ENCODE measurements around the gene MBD1.
"Not testable (repeated sequence)": the region's sequence is repeated elsewhere in the genome, so short reads cannot be mapped to it uniquely, and the experiment has no call there.

The MBD1 gene

GRCh38 chr18:50281295-50281971 lies at the start of gene MBD1:
TSS of gene MBD1 (minus strand) at chr18:50281523. CDS start at chr18:50279992, 1,531 bp downstream.
- DNase-seq (ENCODE audit: low read depth, low spot score): peak; percentile 98

- no peak for DNase-seq (ENCODE audit: low read depth, low spot score)
These were observed 48.9 kb upstream of the MBD1 start for GRCh38 chr18:50330176-50330575.

- DNase-seq (ENCODE audit: low read depth, low spot score): no peak
These were observed 46.7 kb upstream of the MBD1 start for GRCh38 chr18:50327983-50328382.

DNA sequence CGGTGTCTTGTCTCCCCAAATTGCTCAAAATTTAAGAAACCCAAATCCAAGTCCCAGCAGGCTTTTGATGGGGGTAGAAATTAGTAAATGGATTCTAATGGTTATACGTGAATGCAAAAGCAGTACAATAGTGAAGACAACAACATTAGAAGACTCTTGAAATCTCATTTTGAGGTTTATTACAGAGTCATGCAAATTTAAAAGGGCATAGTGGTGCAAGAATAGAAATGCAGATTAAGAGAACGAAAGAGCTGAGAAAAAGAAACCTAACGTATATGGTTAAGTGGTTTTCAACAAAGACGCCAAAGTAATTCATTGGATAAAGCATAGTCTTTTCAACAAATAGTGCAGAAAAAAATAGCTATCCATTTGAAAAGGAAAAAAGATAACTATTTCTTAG lies 39.4 kb upstream of the MBD1 start:
- no peak for DNase-seq (ENCODE audit: low read depth, low spot score)

DNA sequence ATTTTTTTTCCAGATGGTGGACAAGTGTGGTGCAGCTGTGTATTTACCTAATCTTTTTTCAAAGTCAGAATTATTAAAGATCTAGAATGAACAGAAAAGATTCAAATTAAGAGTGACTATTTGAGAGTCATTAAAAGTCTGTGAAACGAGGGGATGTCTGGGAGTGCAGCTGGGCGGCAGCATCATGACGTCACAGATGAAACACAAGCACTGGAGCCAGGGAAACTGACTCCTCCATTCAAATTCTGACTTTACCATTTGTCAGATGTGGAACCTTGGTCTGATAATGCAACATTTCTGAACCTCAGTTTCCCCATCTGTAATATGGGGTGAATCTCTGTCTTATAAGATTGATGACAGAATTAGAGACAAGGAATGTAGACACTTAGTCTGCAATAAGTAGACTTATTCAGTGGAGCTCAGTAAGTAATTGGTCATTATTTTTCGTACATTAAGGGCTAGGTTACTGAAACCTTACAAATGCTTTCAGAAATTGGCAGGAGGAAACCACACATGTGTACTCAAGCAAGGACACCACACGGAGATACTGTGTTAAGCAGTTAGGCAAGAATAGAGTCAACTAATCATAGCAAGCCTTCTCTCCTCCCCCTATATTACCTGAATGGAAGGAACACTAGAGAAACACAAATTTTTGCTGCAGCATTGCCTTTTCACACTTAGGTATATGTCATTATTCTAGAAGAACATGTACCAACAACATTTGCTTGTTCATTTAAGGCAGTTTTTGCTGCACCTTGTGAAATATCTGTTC lies 34.0 kb upstream of the MBD1 start:
- no peak for DNase-seq (ENCODE audit: low read depth, low spot score)

DNA sequence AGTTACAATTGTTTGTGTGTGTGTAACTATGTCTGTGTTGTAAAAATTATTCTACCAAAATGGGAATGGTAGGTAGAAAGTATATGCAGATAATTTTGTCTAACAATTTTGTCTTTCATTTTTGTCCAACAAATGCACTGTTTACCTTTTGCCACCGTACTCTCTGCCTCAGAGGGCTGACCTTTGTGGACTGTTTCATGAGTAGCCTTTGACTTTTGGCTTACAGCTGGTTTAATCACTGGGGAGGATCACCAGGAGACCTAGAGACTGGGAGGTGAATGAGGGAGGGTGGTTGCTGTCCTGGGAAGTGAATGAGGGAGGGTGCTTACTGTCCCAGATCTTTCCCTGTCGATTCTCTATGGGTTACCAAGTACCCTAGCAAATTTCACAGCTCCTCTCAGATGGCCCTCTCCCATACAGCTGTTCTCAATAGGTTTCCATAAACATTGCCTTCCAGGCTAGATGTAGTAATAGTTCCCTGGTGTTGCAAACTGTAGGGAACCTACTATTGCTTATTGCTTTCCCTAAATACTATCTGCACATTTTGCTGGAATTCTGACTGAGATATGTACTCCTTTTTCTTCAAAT lies 32.6 kb upstream of the MBD1 start:
- DNase-seq (ENCODE audit: low read depth, low spot score): no peak

- no peak for DNase-seq (ENCODE audit: low read depth, low spot score)
These were observed 31.8 kb upstream of the MBD1 start for GRCh38 chr18:50313031-50313607.

DNA sequence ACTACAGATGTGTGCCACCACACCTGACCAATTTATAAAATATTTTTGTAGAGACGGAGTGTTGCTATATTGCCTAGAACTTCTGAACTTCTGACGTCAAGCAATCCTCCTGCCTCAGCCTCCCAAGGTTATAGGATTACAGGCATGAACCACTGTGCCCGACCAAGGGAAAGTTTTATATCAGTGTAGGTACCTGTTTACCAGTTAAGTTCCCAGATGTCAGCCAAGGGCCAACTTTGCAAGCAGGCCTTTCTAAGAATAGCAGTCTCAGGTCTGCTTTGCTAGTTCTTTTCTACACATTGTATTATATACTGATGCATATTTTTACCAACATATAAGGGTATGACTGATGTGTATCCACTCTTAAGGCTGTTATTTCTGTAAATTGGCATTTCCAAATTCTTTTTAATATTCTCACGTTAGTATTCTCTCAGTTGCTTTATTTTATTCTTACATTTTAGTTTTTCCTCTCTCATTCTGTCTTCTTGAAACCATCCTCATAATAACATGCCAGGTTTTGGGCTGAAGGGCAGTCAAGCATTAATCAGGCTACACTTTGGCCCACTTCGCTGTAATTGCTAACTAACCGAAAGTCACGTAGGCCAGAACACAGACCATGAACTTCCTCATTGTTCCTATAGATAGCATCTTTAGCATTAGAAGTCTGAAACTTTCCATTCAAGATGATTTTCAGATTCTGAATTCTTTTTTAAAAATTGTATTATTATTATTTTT lies 31.1 kb upstream of the MBD1 start:
- DNase-seq (ENCODE audit: low read depth, low spot score): no peak

DNA sequence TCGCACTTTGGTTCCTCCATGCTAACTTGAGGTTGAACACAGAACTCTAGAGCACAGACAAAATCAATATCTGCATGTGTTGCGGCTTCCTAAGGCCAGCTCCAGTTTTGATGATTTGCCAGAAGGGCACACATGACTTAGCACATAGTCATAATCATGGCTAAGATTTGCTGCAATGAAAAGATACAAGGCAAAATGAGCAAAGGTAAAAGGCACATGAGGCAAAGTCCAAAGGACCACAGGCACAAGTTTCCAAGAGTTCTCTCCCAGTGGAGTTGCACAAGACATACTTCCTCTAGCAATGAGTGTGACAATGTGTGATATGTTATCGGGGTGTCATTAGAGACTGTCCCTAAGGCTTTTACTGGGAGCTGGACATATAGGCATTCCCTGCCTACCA lies 30.3 kb upstream of the MBD1 start:
- no peak for DNase-seq (ENCODE audit: low read depth, low spot score)

DNA sequence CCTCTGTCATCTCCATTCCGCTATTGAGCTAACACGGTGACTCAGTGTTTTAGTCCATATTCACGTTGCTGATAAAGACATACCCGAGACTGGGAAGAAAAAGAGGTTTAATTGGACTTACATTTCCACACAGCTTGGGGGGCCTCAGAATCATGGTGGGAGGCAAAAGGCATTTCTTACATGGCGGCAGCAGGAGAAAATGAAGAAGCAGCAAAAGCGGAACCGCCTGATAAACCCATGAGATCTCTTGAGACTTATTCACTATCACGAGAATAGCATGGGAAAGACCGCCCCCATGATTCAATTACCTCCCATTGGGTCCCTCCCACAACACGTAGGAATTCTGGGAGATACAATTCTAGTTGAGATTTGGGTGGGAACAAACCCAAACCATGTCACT lies 28.8 kb upstream of the MBD1 start:
- no peak for DNase-seq (ENCODE audit: low read depth, low spot score)

- not testable (repeated sequence) for DNase-seq (ENCODE audit: low read depth, low spot score)
These were observed 27.5 kb upstream of the MBD1 start for GRCh38 chr18:50308851-50309250.

DNA sequence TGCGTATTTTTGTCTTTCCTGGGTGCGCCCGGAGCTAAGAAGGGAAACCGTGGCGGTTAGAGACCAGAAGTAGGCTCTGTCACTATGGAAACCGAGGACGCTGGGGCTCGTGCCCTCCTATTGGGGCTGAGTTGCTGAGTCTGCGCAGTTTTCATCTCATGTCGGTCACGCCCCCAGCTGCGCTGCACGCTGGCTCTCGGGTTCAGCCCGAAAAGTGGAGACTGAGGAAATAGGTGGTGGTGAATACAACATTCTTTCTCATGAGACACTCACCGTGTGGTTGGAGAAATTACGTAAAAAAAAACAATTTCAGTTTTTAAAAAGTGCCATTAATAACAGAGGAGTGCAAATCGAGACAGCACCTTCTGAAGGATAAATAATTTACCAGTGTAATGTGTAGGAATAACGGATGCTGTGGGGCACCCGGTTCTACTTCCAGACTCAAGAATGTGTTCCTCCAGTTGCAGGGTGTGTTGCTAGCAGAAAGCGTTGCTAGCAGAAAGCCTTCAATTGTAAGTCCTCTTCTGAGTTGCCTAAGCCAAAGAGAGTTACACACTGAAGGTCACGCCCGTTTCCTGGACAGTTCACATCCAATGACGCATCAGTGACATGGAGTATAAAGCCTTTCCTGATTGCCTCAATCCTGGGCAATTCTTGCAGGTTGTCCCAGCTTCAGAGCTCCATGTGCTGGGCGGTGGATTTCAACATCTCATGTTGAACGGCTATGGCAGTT lies 26.6 kb upstream of the MBD1 start:
- DNase-seq (ENCODE audit: low read depth, low spot score): peak; percentile 91

DNA sequence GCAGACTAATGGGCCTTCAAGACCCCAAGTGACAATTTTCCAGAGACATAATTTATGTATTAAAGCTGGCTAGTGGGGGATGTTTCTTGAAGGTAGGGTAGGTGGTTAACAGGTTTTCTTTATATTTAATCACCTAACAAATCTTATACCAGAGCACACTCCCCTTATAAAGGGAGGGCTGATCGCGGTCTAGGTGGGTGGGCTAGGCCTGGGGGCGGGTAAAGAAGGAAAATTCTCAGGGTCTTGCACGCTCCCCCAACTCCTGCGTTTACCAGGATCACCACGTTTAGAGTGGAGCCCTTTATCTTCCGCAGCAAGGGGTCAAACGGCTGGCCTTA lies 26.0 kb upstream of the MBD1 start:
- DNase-seq (ENCODE audit: low read depth, low spot score): no peak

DNA sequence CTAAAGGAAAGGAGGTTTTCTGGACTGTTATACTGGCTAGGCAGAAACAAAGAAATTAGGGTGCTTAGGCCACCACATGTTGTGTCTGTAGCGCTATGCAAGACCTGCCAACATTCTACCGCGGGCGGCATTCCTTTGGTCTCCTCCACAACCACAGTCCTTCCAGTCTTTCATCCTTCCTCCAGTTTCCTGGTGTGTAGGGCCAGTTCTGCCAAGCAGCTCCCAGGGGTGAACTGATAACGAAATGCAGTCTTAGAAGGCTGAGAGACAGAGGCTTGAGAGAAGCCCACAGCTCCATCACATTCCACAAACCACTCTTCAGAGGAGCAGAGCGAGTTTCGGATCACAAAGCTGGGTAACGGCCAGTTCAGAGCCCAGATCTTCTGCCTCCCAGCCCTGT lies 25.6 kb upstream of the MBD1 start:
- peak; percentile 29 for DNase-seq (ENCODE audit: low read depth, low spot score)

GRCh38 chr18:50301074-50301473 lies 19.8 kb upstream of the MBD1 start:
- DNase-seq (ENCODE audit: low read depth, low spot score): no peak

DNA sequence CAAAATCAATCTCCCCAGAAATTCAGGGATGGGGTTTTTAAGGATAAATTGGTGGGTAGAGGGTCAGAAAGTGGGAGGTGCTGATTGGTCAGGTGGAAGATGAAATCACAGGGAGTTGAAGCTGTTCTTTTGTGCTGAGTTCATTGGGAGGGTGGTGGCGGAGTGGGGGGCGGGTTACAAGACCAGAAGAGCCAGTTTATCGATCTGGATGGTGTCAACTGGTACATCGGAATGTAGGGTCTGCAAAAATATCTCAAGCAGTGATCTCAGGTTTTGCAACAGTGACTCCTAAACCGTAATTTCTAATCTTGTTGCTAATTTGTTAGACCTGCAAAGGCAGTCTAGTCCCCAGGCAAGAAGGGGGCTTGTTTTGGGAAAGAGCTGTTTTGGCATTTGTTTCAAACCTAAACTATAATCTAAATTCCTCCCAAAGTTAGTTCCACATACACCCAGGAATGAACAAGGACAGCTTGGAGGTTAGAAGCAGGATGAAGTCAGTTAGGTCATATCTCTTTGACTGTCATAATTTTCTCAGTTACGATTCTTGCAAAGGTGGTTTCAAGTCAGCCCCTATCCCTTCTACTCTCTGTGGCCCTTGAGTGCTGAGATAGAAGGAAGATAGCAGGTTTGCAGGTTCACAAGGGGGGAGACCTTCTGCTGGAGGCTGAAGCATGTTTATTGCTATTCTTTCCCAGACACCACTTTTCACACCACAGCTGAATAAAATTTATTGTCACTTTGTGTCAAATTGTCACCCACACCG lies 18.5 kb upstream of the MBD1 start:
- DNase-seq (ENCODE audit: low read depth, low spot score): peak; percentile 56

- DNase-seq (ENCODE audit: low read depth, low spot score): no peak
These were observed 17.3 kb upstream of the MBD1 start for GRCh38 chr18:50298443-50299284.

- DNase-seq (ENCODE audit: low read depth, low spot score): peak; percentile 37
These were observed 16.5 kb upstream of the MBD1 start for GRCh38 chr18:50297621-50298442.

DNA sequence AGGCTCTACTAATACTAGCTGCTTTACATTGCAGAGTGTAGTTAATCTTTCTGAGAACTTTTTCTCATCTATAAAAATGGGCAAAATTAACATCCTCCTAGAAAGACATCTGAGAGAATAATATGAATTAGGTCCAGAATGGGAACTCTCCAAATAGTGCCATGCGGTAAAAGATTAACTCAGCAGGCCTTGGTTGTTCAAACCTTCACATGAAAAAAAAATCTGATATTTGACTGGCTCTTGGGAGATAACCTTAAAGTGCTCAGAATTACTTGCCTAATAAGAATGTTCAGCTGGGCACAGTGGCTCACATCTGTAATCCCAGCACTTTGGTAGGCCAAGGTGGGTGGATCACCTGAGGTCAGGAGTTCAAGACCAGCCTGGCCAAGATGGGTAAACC lies 11.7 kb upstream of the MBD1 start:
- no peak for DNase-seq (ENCODE audit: low read depth, low spot score)
